ENCODE data around the gene RTL9. TPM values are rescaled to one million over a fixed set of nuclear protein-coding genes. Genes with fewer than 3 reads are reported as not detected.

Gene RTL9
- total and polyA plus RNA-seq, 2 donors (not counting 1 experiment from before 2014, with no cell fraction given) = 0.09 to 0.17 TPM

- no peak overlapping the region for H3K9ac ChIP-seq (ENCODE audit: insufficient read depth, low read length)
- H3K4me1 ChIP-seq (ENCODE audit: control insufficient read depth, extremely low read depth, insufficient read depth, low read length) = peaks cover 11% of the 10 kb centered on the region
- no peak overlapping the region for H3K4me2 ChIP-seq (ENCODE audit: extremely low read depth, insufficient read depth, low read length)
- H3K9me3 ChIP-seq (ENCODE audit: control insufficient read depth, insufficient read depth, low read depth, low read length) = no peaks in the 10 kb centered on the region
- H2AFZ ChIP-seq (ENCODE audit: low read length) = no peak overlapping the region
- H3K27me3 ChIP-seq (ENCODE audit: control insufficient read depth, insufficient read depth, low read length) = no peaks in the 10 kb centered on the region
- no peak for TF ChIP-seq CTCF (conservative IDR thresholded peaks at IDR 0.05 in 1 of 2, IDR thresholded peaks at IDR 0.05 in 1 of 2; ENCODE audit: low read depth in 1 of 2, low read length in 2 of 2)
- no peak for TF ChIP-seq EZH2 (IDR thresholded peaks at IDR 0.05; ENCODE audit: low read length, missing control alignments)
- H3K36me3 ChIP-seq (ENCODE audit: control insufficient read depth, insufficient read depth, low read length) = no peaks in the 10 kb centered on the region
- H3K79me2 ChIP-seq (ENCODE audit: control insufficient read depth, insufficient read depth, low read length) = no peaks in the 10 kb centered on the region
- no peak overlapping the region for H3K4me3 ChIP-seq (replicated peaks in 1 of 4; ENCODE audit: control extremely low read depth in 1 of 4, insufficient read depth in 1 of 4, low read depth in 3 of 4, low read length in 4 of 4)
- no peak overlapping the region for H3K27ac ChIP-seq (ENCODE audit: insufficient read depth, low read length)
- no peaks in the 10 kb centered on the region for H4K20me1 ChIP-seq (ENCODE audit: control insufficient read depth, extremely low read depth, insufficient read depth, low read length)
- peak; percentile 19 to 74 for DNase-seq (ENCODE audit: low read depth in 2 of 2)
Observed at GRCh38 chrX:110381216-110381615, 22.6 kb downstream of the RTL9 start.

- no peak overlapping the region for H3K9ac ChIP-seq (ENCODE audit: insufficient read depth, low read length)
- H3K27me3 ChIP-seq (ENCODE audit: control insufficient read depth, insufficient read depth, low read length) = no peaks in the 10 kb centered on the region
- no peak for TF ChIP-seq CTCF (conservative IDR thresholded peaks at IDR 0.05 in 1 of 2, IDR thresholded peaks at IDR 0.05 in 1 of 2; ENCODE audit: low read depth in 1 of 2, low read length in 2 of 2)
- no peak for TF ChIP-seq EZH2 (IDR thresholded peaks at IDR 0.05; ENCODE audit: low read length, missing control alignments)
- no peaks in the 10 kb centered on the region for H3K79me2 ChIP-seq (ENCODE audit: control insufficient read depth, insufficient read depth, low read length)
- H3K4me3 ChIP-seq (replicated peaks in 1 of 4; ENCODE audit: control extremely low read depth in 1 of 4, insufficient read depth in 1 of 4, low read depth in 3 of 4, low read length in 4 of 4) = no peak overlapping the region
- H3K27ac ChIP-seq (ENCODE audit: insufficient read depth, low read length) = no peak overlapping the region
- no peaks in the 10 kb centered on the region for H3K9me3 ChIP-seq (ENCODE audit: control insufficient read depth, insufficient read depth, low read depth, low read length)
- DNase-seq (ENCODE audit: low read depth in 2 of 2) = peak; percentile 67 to 92
- no peaks in the 10 kb centered on the region for H4K20me1 ChIP-seq (ENCODE audit: control insufficient read depth, extremely low read depth, insufficient read depth, low read length)
- H3K36me3 ChIP-seq (ENCODE audit: control insufficient read depth, insufficient read depth, low read length) = no peaks in the 10 kb centered on the region
- no peak overlapping the region for H2AFZ ChIP-seq (ENCODE audit: low read length)
- peaks cover 11% of the 10 kb centered on the region for H3K4me1 ChIP-seq (ENCODE audit: control insufficient read depth, extremely low read depth, insufficient read depth, low read length)
- H3K4me2 ChIP-seq (ENCODE audit: extremely low read depth, insufficient read depth, low read length) = peak overlapping the region; percentile 59
Observed at GRCh38 chrX:110383414-110383813, 24.8 kb downstream of the RTL9 start.

- Histone ChIP-seq H2AFZ (ENCODE audit: low read length) (no peak overlapping the region), H3K4me2 (ENCODE audit: extremely low read depth, insufficient read depth, low read length) (no peak overlapping the region), H3K4me3 (replicated peaks in 1 of 4; ENCODE audit: control extremely low read depth in 1 of 4, insufficient read depth in 1 of 4, low read depth in 3 of 4, low read length in 4 of 4) (no peak overlapping the region), H3K36me3 (ENCODE audit: control insufficient read depth, insufficient read depth, low read length) (no peaks in the 10 kb centered on the region), H3K79me2 (ENCODE audit: control insufficient read depth, insufficient read depth, low read length) (no peaks in the 10 kb centered on the region), H3K27ac (ENCODE audit: insufficient read depth, low read length) (no peak overlapping the region), H3K27me3 (ENCODE audit: control insufficient read depth, insufficient read depth, low read length) (no peaks in the 10 kb centered on the region), H3K9me3 (ENCODE audit: control insufficient read depth, insufficient read depth, low read depth, low read length) (no peaks in the 10 kb centered on the region), H4K20me1 (ENCODE audit: control insufficient read depth, extremely low read depth, insufficient read depth, low read length) (no peaks in the 10 kb centered on the region), H3K4me1 (ENCODE audit: control insufficient read depth, extremely low read depth, insufficient read depth, low read length) (peaks cover 11% of the 10 kb centered on the region), H3K9ac (ENCODE audit: insufficient read depth, low read length) (no peak overlapping the region)
- TF ChIP-seq EZH2 (IDR thresholded peaks at IDR 0.05; ENCODE audit: low read length, missing control alignments) (no peak), CTCF (conservative IDR thresholded peaks at IDR 0.05 in 1 of 2, IDR thresholded peaks at IDR 0.05 in 1 of 2; ENCODE audit: low read depth in 1 of 2, low read length in 2 of 2) (no peak)
- DNase-seq (ENCODE audit: low read depth in 2 of 2) = peak in 1 of 2 donors; percentile 79
Observed at GRCh38 chrX:110384490-110384889, 25.8 kb downstream of the RTL9 start.
